Astrocyte of the cerebellum (primary cell): ENCODE data around the gene LPGAT1.

Experiments
- DNase-seq: peaks from one replicate; pipeline ENCODE4 v3.0.0-alpha.2; 2011; ENCODE audit warnings: low read depth
- H3K4me3 ChIP-seq: 2 replicates; pipeline ENCODE4 v1.5.1; 2011; ENCODE audit warnings: mild to moderate bottlenecking, low read depth, low read length, moderate library complexity
- CTCF ChIP-seq: IDR thresholded peaks from 2 replicates; pipeline ENCODE4 v1.5.1; 2012; ENCODE audit warnings: low read length, low read depth, moderate library complexity, mild to moderate bottlenecking; ENCODE audit errors: missing control alignments
- in situ Hi-C: cut with HindIII; loops from 2 replicates; pipeline ENCODE4 v1.10.0; 2017; ENCODE audit warnings: low sequenced_read_pairs

LPGAT1 gene

GRCh38 chr1:211783897-211784296 is 46.7 kb downstream of the LPGAT1 start:
- TF ChIP-seq CTCF: no peak
- H3K4me3 ChIP-seq: no peak overlapping the region
- DNase-seq: no peak
- in situ Hi-C loops: no loop called here

- no peak for TF ChIP-seq CTCF
- in situ Hi-C loops: no loop called here
- DNase-seq: no peak
- no peak overlapping the region for H3K4me3 ChIP-seq
These were observed 47.3 kb downstream of the LPGAT1 start for GRCh38 chr1:211783266-211783665.

- in situ Hi-C loops: no loop called here
- DNase-seq: no peak
- no peak overlapping the region for H3K4me3 ChIP-seq
- no peak for TF ChIP-seq CTCF
These were observed 49.3 kb downstream of the LPGAT1 start for GRCh38 chr1:211781260-211781659.

GRCh38 chr1:211775170-211775569 is 55.4 kb downstream of the LPGAT1 start:
- in situ Hi-C loops: no loop called here
- no peak overlapping the region for H3K4me3 ChIP-seq
- no peak for TF ChIP-seq CTCF
- no peak for DNase-seq

- in situ Hi-C loops: no loop called here
- TF ChIP-seq CTCF: no peak
These were observed 65.9 kb downstream of the LPGAT1 start for GRCh38 chr1:211764701-211765100.

GRCh38 chr1:211762206-211762605 is 68.4 kb downstream of the LPGAT1 start:
- no peak overlapping the region for H3K4me3 ChIP-seq

More at GRCh38 chr1:211764701-211765100, 65.9 kb downstream of the LPGAT1 start:
- H3K4me3 ChIP-seq: no peak overlapping the region
- no peak for DNase-seq

More at GRCh38 chr1:211762206-211762605, 68.4 kb downstream of the LPGAT1 start:
- no peak for DNase-seq
- no peak for TF ChIP-seq CTCF
- in situ Hi-C loops: no loop called here
